Loucy (cell line): ENCODE measurements around the gene RARRES2.

Experiments
- H2AFZ ChIP-seq: fragments of 200-600 bp; sonication (generic); 2 replicates; pipeline ENCODE4 v1.6.0; 2016; ENCODE audit warnings: antibody characterized with exemption, mild to moderate bottlenecking, low read length, moderate library complexity
- H3F3A ChIP-seq: fragments of 200-600 bp; 2 replicates; pipeline ENCODE4 v1.6.0; 2016; ENCODE audit warnings: antibody characterized with exemption, low read depth, mild to moderate bottlenecking
- H3K27me3 ChIP-seq: fragments of 200-600 bp; sonication (generic); 2 replicates; pipeline ENCODE4 v1.6.1; 2014; ENCODE audit warnings: low read length, mild to moderate bottlenecking; ENCODE audit not compliant: insufficient read depth, poor library complexity, severe bottlenecking
- H3K36me3 ChIP-seq: fragments of 200-600 bp; sonication (generic); 2 replicates; pipeline ENCODE4 v1.6.1; 2016; ENCODE audit warnings: low read length; ENCODE audit not compliant: insufficient read depth
- H3K4me1 ChIP-seq: fragments of 200-600 bp; sonication (generic); 2 replicates; pipeline ENCODE4 v1.5.1; 2014; ENCODE audit warnings: low read length, mild to moderate bottlenecking; ENCODE audit not compliant: insufficient read depth, poor library complexity, severe bottlenecking
- H3K4me2 ChIP-seq: fragments of 200-600 bp; sonication (generic); 2 replicates; pipeline ENCODE4 v1.6.0; 2014; ENCODE audit warnings: antibody characterized with exemption, low read length, low read depth, mild to moderate bottlenecking; ENCODE audit not compliant: poor library complexity, severe bottlenecking
- H3K4me3 ChIP-seq: fragments of 200-600 bp; sonication (generic); 2 replicates; pipeline ENCODE4 v1.5.1; 2014; ENCODE audit warnings: low read length, mild to moderate bottlenecking, mixed read lengths; ENCODE audit not compliant: poor library complexity, severe bottlenecking
- H3K79me2 ChIP-seq: fragments of 200-600 bp; sonication (generic); 2 replicates; pipeline ENCODE4 v1.6.1; 2014; ENCODE audit warnings: low read length; ENCODE audit not compliant: insufficient read depth
- H3K9ac ChIP-seq: fragments of 200-600 bp; sonication (generic); 2 replicates; pipeline ENCODE4 v1.6.0; 2014; ENCODE audit warnings: mild to moderate bottlenecking, low read depth, low read length, moderate library complexity; ENCODE audit not compliant: poor library complexity, severe bottlenecking
- H3K9me2 ChIP-seq: fragments of 200-600 bp; sonication (generic); replicated peaks from 2 replicates; pipeline ENCODE4 v1.6.1; 2016; ENCODE audit warnings: low read depth, low read length, mixed read lengths
- H3K9me3 ChIP-seq: fragments of 200-600 bp; sonication (generic); 2 replicates; pipeline ENCODE4 v1.6.1; 2014; ENCODE audit warnings: mild to moderate bottlenecking, antibody characterized with exemption, low read length, low read depth; ENCODE audit not compliant: insufficient read depth
- H4K20me1 ChIP-seq: fragments of 200-600 bp; sonication (generic); 2 replicates; pipeline ENCODE4 v1.6.0; 2014; ENCODE audit warnings: antibody characterized with exemption, low read length, mild to moderate bottlenecking; ENCODE audit not compliant: insufficient read depth, poor library complexity, severe bottlenecking
- EZH2phosphoT487 ChIP-seq: fragments of 200-600 bp; IDR thresholded peaks from 2 replicates; pipeline ENCODE4 v1.6.1; 2018; ENCODE audit warnings: antibody characterized with exemption, mild to moderate bottlenecking, moderate library complexity, borderline replicate concordance
- TF ChIP-seq, protein P1 (sequence below): fragments of 200-600 bp; sonication (generic); conservative IDR thresholded peaks from 2 replicates; pipeline ENCODE4 v1.5.1; 2014; ENCODE audit warnings: mild to moderate bottlenecking, antibody characterized with exemption, low read length

RARRES2 gene

DNA sequence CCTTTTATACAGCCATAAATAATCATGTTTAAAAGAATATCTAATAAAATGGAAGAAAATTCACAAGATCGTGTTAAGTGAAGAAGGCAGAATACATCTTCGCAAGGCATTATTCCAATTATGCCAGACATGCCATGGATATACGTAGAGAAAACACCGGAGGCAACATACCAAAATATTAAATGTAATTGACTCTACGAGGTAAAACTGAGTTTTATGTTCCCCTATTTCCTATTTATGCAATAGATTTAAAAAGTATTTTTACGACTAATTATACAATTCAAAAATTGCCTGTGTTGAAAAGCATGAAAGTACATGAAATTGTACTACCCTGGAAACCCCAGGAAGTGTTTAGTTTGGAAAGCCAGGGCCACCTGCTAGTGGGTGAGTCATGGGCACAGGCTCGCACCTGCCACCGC, 26.3 kb upstream of the RARRES2 start:
- H3K79me2 ChIP-seq: peaks cover 51% of the 10 kb centered on the region
- H3K36me3 ChIP-seq: peaks cover 3% of the 10 kb centered on the region; the same call in 1 of the 2 replicates
- H3K4me2 ChIP-seq: peak overlapping the region; percentile 89
- H3K9ac ChIP-seq: peak overlapping the region; percentile 100
- H3K4me1 ChIP-seq: peaks cover 57% of the 10 kb centered on the region
- 0 out of 2 replicates have a peak, but pooled peaks cover 8% of the 10 kb centered on the region for H3F3A ChIP-seq
- H2AFZ ChIP-seq: peak overlapping the region; percentile 9; the same call in 1 of the 2 replicates
- H3K9me2 ChIP-seq: no peaks in the 10 kb centered on the region
- peaks cover 35% of the 10 kb centered on the region for H4K20me1 ChIP-seq
- TF ChIP-seq EZH2phosphoT487: no peak
- no peaks in the 10 kb centered on the region for H3K9me3 ChIP-seq
- peak overlapping the region; percentile 99 for H3K4me3 ChIP-seq
- peaks cover 6% of the 10 kb centered on the region for H3K27me3 ChIP-seq

GRCh38 chr7:150365673-150366398, 24.4 kb upstream of the RARRES2 start:
- Histone ChIP-seq H3K4me1 (peaks cover 62% of the 10 kb centered on the region), H3K9me2 (no peaks in the 10 kb centered on the region), H3K4me3 (no peak overlapping the region), H3K79me2 (peaks cover 33% of the 10 kb centered on the region), H3K36me3 (no peaks in the 10 kb centered on the region), H4K20me1 (peaks cover 19% of the 10 kb centered on the region), H2AFZ (no peak overlapping the region), H3F3A (0 out of 2 replicates have a peak, but pooled peaks cover 8% of the 10 kb centered on the region), H3K27me3 (peaks cover 6% of the 10 kb centered on the region), H3K9me3 (no peaks in the 10 kb centered on the region), H3K4me2 (peak overlapping the region; percentile 11), H3K9ac (peak overlapping the region; percentile 35)
- TF ChIP-seq EZH2phosphoT487: no peak
- TF ChIP-seq, protein P1, sequence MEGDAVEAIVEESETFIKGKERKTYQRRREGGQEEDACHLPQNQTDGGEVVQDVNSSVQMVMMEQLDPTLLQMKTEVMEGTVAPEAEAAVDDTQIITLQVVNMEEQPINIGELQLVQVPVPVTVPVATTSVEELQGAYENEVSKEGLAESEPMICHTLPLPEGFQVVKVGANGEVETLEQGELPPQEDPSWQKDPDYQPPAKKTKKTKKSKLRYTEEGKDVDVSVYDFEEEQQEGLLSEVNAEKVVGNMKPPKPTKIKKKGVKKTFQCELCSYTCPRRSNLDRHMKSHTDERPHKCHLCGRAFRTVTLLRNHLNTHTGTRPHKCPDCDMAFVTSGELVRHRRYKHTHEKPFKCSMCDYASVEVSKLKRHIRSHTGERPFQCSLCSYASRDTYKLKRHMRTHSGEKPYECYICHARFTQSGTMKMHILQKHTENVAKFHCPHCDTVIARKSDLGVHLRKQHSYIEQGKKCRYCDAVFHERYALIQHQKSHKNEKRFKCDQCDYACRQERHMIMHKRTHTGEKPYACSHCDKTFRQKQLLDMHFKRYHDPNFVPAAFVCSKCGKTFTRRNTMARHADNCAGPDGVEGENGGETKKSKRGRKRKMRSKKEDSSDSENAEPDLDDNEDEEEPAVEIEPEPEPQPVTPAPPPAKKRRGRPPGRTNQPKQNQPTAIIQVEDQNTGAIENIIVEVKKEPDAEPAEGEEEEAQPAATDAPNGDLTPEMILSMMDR: no peak

DNA sequence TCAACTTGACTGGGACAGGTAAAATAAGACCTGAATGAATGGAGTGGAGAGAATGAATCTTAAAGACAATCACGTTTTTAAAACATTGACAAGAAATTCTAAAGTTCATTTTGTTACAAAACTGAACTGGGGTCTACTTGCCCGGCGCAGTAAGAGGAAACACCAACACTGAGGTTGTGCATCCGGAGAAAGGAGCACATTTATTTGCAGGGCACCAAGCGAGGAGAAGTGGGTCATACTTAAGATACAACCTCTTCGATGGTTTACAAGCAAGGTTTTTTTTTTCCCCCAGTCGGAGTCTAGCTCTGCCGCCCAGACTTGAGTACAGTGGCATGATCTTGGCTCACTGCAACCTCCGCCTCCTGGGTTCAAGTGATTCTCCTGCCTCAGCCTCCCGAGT, 23.8 kb upstream of the RARRES2 start:
- no peak overlapping the region for H2AFZ ChIP-seq
- peaks cover 57% of the 10 kb centered on the region for H3K4me1 ChIP-seq
- TF ChIP-seq, protein P1: no peak
- TF ChIP-seq EZH2phosphoT487: no peak
- H4K20me1 ChIP-seq: peaks cover 12% of the 10 kb centered on the region
- peaks cover 6% of the 10 kb centered on the region for H3K27me3 ChIP-seq
- no peak overlapping the region for H3K4me2 ChIP-seq
- H3K9me2 ChIP-seq: no peaks in the 10 kb centered on the region
- peaks cover 8% of the 10 kb centered on the region; the same call in 1 of the 2 replicates for H3F3A ChIP-seq
- no peaks in the 10 kb centered on the region for H3K36me3 ChIP-seq
- H3K9me3 ChIP-seq: no peaks in the 10 kb centered on the region
- no peak overlapping the region for H3K9ac ChIP-seq
- no peak overlapping the region for H3K4me3 ChIP-seq
- H3K79me2 ChIP-seq: peaks cover 26% of the 10 kb centered on the region
